Embryonic facial prominence (tissue), 1 donor: Measurements from ENCODE around the gene RPS6KB2.
A peak's percentile ranks its signal among the peaks of the same experiment; 100 is the strongest.
"Not testable (repeated sequence)": the region's sequence is repeated elsewhere in the genome, so short reads cannot be mapped to it uniquely, and the experiment has no call there.

Experiments used
- DNase-seq: peaks from one replicate; pipeline ENCODE4 v3.0.0-alpha.2; 2016; ENCODE audit errors: extremely low spot score

The RPS6KB2 gene

GRCh38 chr11:67410984-67411784 lies 17.1 kb upstream of the RPS6KB2 start:
- no peak for DNase-seq

- no peak for DNase-seq
Measured at GRCh38 chr11:67411785-67412152, 16.5 kb upstream of the RPS6KB2 start.

GRCh38 chr11:67412495-67413179 lies 15.7 kb upstream of the RPS6KB2 start:
- no peak for DNase-seq

GRCh38 chr11:67413266-67413849 lies 14.9 kb upstream of the RPS6KB2 start:
- DNase-seq, result no peak

- no peak for DNase-seq
Measured at GRCh38 chr11:67415501-67416304, 12.6 kb upstream of the RPS6KB2 start, which contains the start of gene CARNS1. Gene CARNS1, plus strand, starts transcription at chr11:67415678. Its CDS starts 522 bp downstream, at chr11:67416200.

- DNase-seq, result no peak
Measured at GRCh38 chr11:67416416-67417335, 11.6 kb upstream of the RPS6KB2 start.

- DNase-seq, result no peak
Measured at GRCh38 chr11:67417425-67417824, 10.9 kb upstream of the RPS6KB2 start.

GRCh38 chr11:67418476-67419281 lies 9.6 kb upstream of the RPS6KB2 start:
- no peak for DNase-seq

- DNase-seq, result no peak
Measured at GRCh38 chr11:67419325-67420049, 8.8 kb upstream of the RPS6KB2 start.

GRCh38 chr11:67420147-67420645 lies 8.1 kb upstream of the RPS6KB2 start:
- no peak for DNase-seq

GRCh38 chr11:67420646-67421429 lies 7.5 kb upstream of the RPS6KB2 start:
- DNase-seq, result peak; percentile 80

- DNase-seq, result no peak
Measured at GRCh38 chr11:67421430-67422031, 6.8 kb upstream of the RPS6KB2 start.

- no peak for DNase-seq
Measured at GRCh38 chr11:67422891-67423290, 5.4 kb upstream of the RPS6KB2 start.

- no peak for DNase-seq
Measured at GRCh38 chr11:67423466-67423865, 4.8 kb upstream of the RPS6KB2 start.

- no peak for DNase-seq
Measured at GRCh38 chr11:67423891-67424613, 4.2 kb upstream of the RPS6KB2 start.

GRCh38 chr11:67427364-67427859 lies 882 bp upstream of the RPS6KB2 start:
- not testable (repeated sequence) for DNase-seq
